ENCODE data around the gene UNC50.

DNA sequence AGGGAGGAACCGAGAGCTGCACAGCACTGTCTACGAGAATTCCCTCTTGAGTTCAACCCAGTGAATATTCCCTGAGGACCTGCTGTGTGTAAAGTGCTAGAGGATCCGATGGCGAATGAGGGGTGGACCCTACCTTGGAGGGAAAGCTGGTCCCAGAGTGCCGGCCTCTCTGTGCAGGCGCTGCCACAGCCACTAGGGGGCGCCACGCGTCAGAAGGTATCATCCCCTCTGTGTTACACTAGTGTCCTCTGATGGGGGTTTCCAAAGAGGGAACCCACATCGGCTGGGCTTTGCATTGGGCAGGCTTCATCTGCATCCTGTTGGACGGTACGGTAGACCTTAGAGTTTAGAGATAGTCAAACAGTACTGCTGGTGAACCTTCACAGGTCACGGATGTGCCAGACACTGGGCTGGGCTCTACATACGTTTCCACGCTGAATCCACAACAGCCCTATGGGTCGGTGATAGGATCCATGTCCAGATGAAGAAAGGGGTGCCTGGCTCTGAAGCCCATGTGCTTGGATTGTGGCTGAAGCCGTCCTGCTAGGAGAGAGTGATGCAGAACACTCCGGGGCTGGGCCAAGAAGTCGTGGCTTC is 39.1 kb upstream of the UNC50 start:
- TF ChIP-seq GATA2 (IDR thresholded peaks at IDR 0.05; ENCODE audit: low read depth, low read length) (no peak), GATA3 (IDR thresholded peaks at IDR 0.05; ENCODE audit: low read depth, low read length) (no peak)

All from SH-SY5Y (cell line).